Right renal pelvis (tissue), 4 donors: Measurements from ENCODE around the gene CAMLG. TPM values are rescaled to one million over a fixed set of nuclear protein-coding genes. Genes with fewer than 3 reads are reported as not detected.
A peak's percentile ranks its signal among the peaks of the same experiment; 100 is the strongest.
"Not testable (repeated sequence)": the region's sequence is repeated elsewhere in the genome, so short reads cannot be mapped to it uniquely, and the experiment has no call there.

ENCODE experiments used
- DNase-seq, 4 donors: peaks; one replicate each; pipeline ENCODE4 v3.0.0-alpha.2; 2013; ENCODE audit warnings: low read depth in 4 of 4, low spot score in 3 of 4, missing footprints in 1 of 4
- polyA plus RNA-seq, 4 donors: library from polyadenylated mRNA; unstranded; fragments of 120-200 nt; gene quantifications; one replicate each; pipeline ENCODE4 v1.2.1, GENCODE V29; 2013; ENCODE audit not compliant: insufficient read length in 4 of 4

The CAMLG gene
- polyA plus RNA-seq, result 10 to 100 TPM; 67.6 to 86.4 (median 72.2) TPM

DNA sequence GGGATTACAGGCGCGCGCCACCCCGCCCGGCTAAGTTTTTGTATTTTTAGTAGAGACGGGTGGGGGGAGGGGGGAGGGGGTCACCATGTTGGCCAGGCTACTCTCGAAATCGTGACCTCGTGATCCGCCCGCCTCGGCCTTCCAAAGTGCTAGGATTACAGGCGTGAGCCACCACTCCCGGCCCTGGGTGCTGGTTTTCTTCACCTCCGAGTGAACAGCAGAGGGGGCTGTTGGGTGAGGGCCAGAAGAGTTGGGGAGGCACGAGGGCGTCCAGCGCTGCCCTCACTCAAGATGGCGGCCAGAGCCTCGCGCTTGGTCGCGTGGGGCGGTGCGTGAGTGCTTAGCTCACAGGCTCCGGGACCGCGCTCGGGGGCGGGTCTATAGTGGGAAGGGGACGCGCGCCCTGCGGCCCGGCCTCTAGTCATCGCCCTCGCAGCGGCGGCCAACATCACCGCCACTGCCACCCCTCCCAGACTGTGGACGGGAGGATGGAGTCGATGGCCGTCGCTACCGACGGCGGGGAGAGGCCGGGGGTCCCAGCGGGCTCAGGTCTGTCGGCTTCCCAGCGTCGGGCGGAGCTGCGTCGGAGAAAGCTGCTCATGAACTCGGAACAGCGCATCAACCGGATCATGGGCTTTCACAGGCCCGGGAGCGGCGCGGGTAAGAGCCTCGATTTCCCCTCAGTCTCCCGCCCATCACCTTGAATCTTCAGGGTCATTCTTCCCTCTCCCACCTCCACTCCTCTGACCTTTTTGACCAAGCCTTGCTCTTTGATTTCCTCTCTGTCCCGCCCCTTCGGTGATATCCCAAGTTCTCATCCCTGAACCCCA lies at the start of gene CAMLG:
CAMLG (plus strand) TSS at position 416 of the 830 bp plus-strand sequence; CDS start at position 489, 73 bp downstream.
- DNase-seq, result peak; percentile 93 to 97 (median 96)

DNA sequence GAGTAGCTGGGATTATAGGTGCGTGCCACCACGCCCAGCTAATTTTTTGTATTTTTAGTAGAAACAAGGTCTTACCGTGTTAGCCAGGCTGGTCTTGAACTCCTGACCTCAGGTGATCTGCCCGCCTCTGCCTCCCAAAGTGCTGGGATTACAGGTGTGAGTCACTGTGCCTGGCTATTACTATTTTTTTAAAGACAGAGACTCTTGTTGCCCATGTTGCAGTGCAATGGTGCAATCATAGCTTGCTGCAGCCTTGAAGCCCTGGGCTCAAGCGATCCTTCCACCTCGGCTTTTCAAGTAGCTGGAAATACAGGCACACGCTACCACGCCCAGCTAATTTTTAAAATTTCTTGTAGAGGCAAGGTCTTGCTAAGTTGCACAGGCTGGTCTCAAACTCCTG lies 48.2 kb upstream of the CAMLG start:
- DNase-seq, result not testable (repeated sequence)

GRCh38 chr5:134692722-134693121 lies 45.6 kb upstream of the CAMLG start:
- DNase-seq, result no peak

DNA sequence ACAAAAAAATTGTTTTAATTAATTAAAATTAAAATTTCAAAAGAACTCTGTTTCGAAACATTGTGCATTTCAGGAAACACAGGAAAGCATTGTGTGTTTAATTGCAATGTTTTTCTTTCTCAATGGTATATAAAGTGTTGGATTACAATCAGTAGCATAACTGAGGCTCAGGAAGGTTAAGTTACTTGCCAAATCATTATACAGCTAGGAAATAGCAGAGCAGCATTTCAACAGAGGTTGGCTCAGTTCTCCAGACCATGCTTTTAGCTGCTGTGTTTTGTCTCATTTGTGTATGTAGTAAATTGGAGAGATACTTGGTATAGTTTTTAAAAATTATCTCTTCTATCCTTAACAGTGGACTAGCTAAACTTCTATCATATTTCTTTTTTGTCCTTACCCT lies 30.0 kb upstream of the CAMLG start:
- DNase-seq, result no peak

- no peak for DNase-seq
Observed at GRCh38 chr5:134714120-134714519, 24.2 kb upstream of the CAMLG start.

DNA sequence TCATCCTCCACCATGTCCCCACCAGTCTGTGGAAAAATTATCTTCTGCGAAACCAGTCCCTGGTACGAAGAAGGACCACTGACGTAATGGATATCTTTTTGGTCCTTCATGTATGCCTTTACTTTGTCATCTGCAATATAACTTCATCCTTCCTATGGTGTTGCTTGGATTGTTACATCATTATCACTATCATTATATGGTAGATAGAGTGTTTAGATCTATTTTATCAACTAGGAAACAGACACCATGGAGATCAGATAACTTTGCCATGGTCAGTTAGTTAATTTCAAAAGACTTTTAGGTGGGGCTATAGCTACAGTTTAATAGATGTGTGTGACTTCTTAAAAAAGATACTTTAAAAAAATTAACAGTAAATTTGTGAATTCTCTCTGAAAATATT lies 23.8 kb upstream of the CAMLG start:
- DNase-seq, result no peak

DNA sequence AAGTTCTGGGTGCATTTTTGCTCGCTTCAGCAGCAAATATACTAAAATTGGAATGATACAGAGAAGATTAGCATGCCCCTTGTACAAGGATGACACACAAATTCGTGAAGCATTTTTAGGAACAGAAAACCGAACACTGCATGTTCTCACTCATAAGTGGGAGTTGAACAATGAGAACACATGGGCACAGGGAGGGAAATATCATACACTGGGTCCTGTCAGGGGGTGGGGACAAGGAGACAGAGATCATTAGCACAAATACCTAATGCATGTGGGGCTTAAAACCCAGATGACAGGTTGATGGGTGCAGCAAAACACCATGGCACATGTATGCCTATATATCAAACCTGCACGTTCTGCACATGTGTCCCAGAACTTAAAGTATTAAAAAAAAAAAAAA lies 22.9 kb upstream of the CAMLG start:
- not testable (repeated sequence) for DNase-seq

DNA sequence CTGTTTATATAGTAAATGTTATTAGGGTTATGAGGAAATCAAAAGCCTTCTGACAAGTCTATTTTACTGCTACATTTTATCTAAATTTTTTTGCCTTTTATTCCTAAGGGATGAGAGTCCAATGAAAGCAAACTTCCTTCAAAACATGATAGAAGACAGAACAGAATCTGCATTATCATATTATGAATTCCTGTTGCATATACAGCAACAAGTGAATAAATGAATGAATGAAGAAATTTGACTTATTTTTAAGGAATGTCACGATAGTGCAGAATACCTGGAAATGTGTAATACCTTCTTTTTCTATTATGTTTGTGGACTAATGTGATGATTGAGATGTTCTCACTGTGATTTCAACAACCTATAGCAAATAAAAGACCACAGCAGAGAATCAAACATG lies 13.5 kb upstream of the CAMLG start:
- no peak for DNase-seq

GRCh38 chr5:134732819-134733218 lies 5.5 kb upstream of the CAMLG start:
- DNase-seq, result no peak

DNA sequence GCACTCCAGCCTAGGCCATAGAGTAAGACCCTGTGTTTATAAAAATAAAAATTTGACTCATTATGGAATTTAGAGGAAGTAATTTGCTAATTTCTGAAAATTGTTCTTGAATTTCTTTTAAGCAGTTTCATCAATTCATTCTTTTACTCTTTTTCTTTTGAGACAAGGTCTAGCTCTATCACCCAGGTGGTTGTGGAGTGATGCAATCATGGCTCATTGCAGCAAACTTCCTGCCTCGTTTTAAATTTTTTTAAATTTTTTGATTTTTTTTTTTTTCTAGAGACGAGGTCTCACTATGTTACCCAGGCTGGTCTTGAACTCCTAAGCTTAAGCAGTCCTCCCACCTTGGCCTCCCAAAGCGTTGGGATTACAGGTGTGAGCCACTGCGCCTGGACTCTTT lies 3.1 kb upstream of the CAMLG start:
- DNase-seq, result no peak

GRCh38 chr5:134736173-134736812 lies 2.1 kb upstream of the CAMLG start:
- no peak for DNase-seq

- peak in 3 of 4 donors; percentile 20 to 38 (median 30) for DNase-seq
Observed at GRCh38 chr5:134738963-134739661, 764 bp downstream of the CAMLG start.

- no peak for DNase-seq
Observed at GRCh38 chr5:134741052-134741451, 2.7 kb downstream of the CAMLG start.

DNA sequence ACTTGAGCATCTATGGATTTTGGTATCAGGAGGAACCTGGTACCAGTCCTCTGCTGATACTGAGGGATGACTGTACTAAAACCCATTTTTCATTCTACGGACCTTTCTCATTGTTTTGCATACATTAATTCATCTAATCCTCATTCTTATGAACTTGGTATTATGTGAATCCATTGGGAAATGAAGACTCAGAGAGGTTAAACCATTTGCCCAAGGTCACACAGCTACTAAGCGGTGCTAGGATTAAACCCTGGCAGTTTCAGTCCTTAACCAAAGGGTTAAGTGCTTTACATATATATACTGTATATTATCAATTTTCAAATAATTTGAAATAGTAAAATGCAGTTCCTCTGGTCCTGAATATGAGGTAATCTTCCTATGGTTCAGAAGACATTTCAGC lies 3.8 kb downstream of the CAMLG start:
- DNase-seq, result no peak

DNA sequence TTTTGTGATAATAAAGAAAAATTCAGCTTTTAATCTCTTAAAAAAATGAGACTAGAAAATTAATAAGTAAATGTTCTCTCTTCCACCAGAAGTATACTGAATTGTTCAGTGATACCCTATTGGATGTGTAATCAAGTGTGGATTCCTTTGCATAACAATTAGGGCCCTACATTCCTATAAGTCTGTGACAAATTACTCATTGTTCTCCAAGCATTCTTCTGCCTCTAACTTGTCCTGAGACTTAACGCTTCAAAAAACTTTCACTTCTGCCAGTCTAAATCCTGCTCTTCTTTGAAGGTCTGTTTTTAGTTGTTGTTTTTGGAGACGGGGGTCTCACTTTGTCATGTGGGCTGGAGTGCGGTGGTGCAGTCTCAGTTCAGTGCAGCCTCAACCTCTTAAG lies 11.1 kb downstream of the CAMLG start:
- no peak for DNase-seq

GRCh38 chr5:134758176-134758503 lies 19.8 kb downstream of the CAMLG start:
- DNase-seq, result no peak

DNA sequence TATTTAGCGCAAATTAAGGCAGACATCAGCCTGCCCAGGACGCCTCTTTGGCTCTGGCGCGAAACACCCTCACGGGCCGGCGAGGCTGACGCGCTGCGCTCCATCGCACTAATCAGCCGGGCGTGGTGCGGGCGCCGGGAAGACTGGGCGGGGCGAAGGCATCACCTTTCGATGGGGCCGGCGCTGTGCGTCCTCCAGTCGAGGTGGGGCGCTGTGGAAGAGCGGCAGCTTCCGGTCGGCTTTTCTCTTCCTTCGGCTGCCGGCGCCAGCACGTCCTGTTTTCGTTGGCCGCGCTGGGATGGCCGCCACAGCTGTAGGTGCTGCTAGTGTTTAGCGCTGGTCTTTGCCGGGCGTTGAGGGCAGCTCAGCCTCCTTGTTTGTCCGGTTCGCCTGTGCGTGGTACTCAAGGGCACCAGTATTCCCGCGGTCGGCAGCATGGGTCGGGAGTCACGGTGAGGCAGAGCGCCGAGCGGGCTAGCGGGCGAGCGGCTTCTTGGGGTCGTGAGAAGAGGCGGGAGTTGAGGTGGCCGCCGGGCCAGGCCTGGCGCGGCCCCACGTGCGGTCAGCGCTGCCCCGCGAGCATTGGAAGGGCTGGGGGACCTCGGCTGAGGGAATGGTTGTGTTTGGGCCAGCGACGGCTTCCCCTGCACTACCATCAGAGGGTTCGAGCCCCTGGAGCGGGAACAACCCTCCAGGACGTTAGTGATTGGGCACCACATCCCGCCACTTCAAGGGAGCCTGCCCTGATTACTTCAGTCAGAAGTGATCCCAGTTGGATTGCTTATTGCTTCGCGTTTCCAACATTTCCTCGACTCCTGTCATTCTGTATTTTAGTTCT lies 20.4 kb downstream of the CAMLG start, which contains the start of gene DDX46:
DDX46 (plus strand) TSS at position 276 of the 838 bp plus-strand sequence; CDS start at position 436, 160 bp downstream.
- DNase-seq, result peak; percentile 83 to 87 (median 84)

DNA sequence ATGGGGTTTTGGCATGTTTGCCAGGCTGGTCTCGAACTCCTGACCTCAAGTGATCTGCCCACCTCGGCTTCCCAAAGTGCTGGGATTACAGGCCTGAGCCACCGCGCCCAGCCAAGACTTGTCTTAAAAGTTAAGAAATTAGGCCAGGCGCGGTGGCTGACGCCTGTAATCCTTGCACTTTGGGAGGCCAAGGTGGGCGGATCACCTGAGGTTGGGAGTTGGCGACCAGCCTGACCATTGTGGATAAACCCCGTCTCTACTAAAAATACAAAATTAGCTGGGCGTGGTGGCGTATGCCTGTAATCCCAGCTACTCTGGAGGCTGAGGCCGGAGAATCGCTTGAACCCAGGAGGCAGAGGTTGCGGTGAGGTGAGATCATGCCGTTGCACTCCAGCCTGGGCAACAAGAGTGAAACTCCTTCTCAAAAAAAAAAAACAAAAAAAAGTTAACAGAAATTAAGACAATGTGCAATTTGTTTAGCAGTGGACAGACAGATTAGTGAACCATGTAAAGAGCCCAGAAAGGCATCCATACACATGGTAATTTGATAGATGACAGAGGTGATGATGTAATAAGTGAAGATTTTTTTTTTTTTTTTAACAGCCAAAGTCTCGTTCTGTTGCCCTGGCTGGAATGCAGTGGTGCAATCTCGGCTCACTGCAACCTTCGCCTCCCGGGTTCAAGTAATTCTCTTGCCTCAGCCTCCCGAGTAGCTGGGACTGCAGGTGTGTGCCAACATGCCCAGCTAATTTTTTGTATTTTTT lies 29.4 kb downstream of the CAMLG start:
- DNase-seq, result not testable (repeated sequence)

DNA sequence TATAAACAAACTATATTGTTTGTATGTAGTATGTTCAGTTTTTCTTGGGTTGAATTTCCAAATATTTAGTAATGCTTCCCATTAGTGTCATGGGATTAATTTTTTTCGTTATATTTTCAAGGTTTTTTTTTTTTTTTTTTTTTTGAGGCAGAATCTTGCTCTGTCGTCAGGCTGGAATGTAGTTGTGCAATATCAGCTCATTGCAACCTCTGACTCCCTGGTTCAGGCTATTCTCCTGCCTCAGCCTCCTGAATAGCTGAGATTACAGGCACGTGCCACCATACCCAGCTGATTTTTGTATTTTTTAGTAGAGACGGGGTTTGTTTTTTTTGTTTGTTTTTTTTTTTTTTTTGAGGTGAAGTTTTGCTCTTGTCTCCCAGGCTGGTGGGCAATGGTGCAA lies 30.9 kb downstream of the CAMLG start:
- no peak for DNase-seq
